Heart left ventricle (tissue), 16 donors: ENCODE results near the gene PIM2. TPM values are rescaled to one million over a fixed set of nuclear protein-coding genes. Genes with fewer than 3 reads are reported as not detected.

Experiments used
- ATAC-seq, 4 donors: fragments of 200-7000 bp; cut with Tn5 transposase; one replicate each; pipeline ENCODE4 v1.9.1; 2020 to 2022; ENCODE audit warnings: moderate library complexity in 4 of 4, mild to moderate bottlenecking in 3 of 4, moderate number of reproducible peaks in 1 of 4
- DNase-seq, 5 donors: peaks; one replicate each; pipeline ENCODE4 v3.0.0-alpha.2; 2020
- H3K27ac ChIP-seq, 12 donors: fragments of 200-600 bp; sonication (generic) in 4 of 12; one replicate each; pipeline versions ENCODE4 v1.5.0 to v1.8.0; 2016 to 2022; ENCODE audit warnings: mild to moderate bottlenecking in 2 of 12
- H3K27me3 ChIP-seq, 9 donors: fragments of 200-600 bp; sonication (generic) in 2 of 9; one replicate each; pipeline versions ENCODE4 v1.5.1 to v1.8.0; 2016 to 2022; ENCODE audit warnings: mild to moderate bottlenecking in 3 of 9
- H3K36me3 ChIP-seq, 9 donors: fragments of 200-600 bp; sonication (generic) in 2 of 9; one replicate each; pipeline versions ENCODE4 v1.5.0 to v1.8.0; 2018 to 2022; ENCODE audit warnings: mild to moderate bottlenecking in 2 of 9
- H3K4me1 ChIP-seq, 12 donors: fragments of 200-600 bp; sonication (generic) in 4 of 12; one replicate each; pipeline versions ENCODE4 v1.5.0 to v1.8.0; 2016 to 2022; ENCODE audit warnings: mild to moderate bottlenecking in 3 of 12
- H3K4me3 ChIP-seq, 12 donors: fragments of 200-600 bp; sonication (generic) in 4 of 12; one replicate each; pipeline versions ENCODE4 v1.5.0 to v1.8.0; 2017 to 2022; ENCODE audit warnings: mild to moderate bottlenecking in 9 of 12, moderate library complexity in 4 of 12
- H3K9me3 ChIP-seq, 12 donors: fragments of 200-600 bp; sonication (generic) in 4 of 12; one replicate each; pipeline versions ENCODE4 v1.5.0 to v1.8.0; 2016 to 2022; ENCODE audit warnings: mild to moderate bottlenecking in 1 of 12
- POLR2A ChIP-seq, 2 donors: fragments of 450-650 bp; IDR thresholded peaks; one replicate each; pipeline ENCODE4 v1.6.1; 2017; ENCODE audit warnings: antibody characterized with exemption in 2 of 2, mild to moderate bottlenecking in 2 of 2, moderate library complexity in 2 of 2
- WGBS, 4 donors: extraction: QIAGEN DNeasy Blood & Tissue Kit in 2 of 4; methylation state at CpG; one replicate each; pipeline versions ENCODE4 v1.1.5 to v1.1.7; 2013 to 2018; 5-methylcytosine and 5-hydroxymethylcytosine counted together
- intact Hi-C, 10 donors: fragments of 100-400 bp; cut with DNase I; formaldehyde crosslinking; loops; one replicate each; pipeline versions ENCODE4 v1.11.1 to v1.14.2; 2022
- polyA plus RNA-seq, 2 donors: library from polyadenylated mRNA; stranded (reverse); fragments of 200-250 nt; gene quantifications; one replicate each; pipeline ENCODE4 v1.2.3, GENCODE V29; 2013
- total RNA-seq, 9 donors: library from RNA; depleted of rRNA in 2 of 9; stranded (reverse); fragments of >200 nt in 2 of 9; fragmentation: NEBNext Ultra II Directional in 3 of 9; extraction: Animal tissue kit (Norgen Biotek cat#: 25700) in 3 of 9; gene quantifications; one replicate each; pipeline versions ENCODE4 v1.1.0 to v1.2.4, GENCODE V29; 2016 to 2023
- TF ChIP-seq, protein P1 (sequence below), 12 donors: fragments of 200-600 bp; sonication (generic) in 4 of 12; IDR thresholded peaks; one replicate each; pipeline versions ENCODE4 v1.5.0 to v1.8.0; 2018 to 2022; ENCODE audit warnings: antibody characterized with exemption in 12 of 12, mild to moderate bottlenecking in 5 of 12
- donor health status: ischemic (EF 13 %, LVEDD 7.1; RV severe dilation, severe dysfunction).
- donor health status: healthy with polysubstance abuse.
- donor health status: DM: no; HTN: yes; CAD: no.
- donor health status: DM: no; HTN: no; CAD: no.
- donor health status: ischemic (EF 25% LVEDD 6.9; RV normal size, moderate dysfunction).
- donor health status: ischemic (EF 25% LVEDD 5.7; RV mildly dilated, moderate dysfunction).
- donor health status: healthy.
- donor health status: DM: yes; HTN: yes; CAD: no.
- donor health status: ischemic (EF 35%, LVEDD 5.7; RV mildly dilated, moderate dysfunction).
- donor health status: nonischemic (EF 11% LVEDD 7.7; RV severe dilation, severe dysfunction).
- donor health status: DM: yes; HTN: yes; CAD: no.
- donor health status: PGD.
- donor health status: ischemic (EF 29% LVEDD 5.4; RV normal size, mild dysfunction).
- donor health status: nonischemic (EF 23%, LVEDD 6.1; RV moderate dilation, normal function).

PIM2 gene
- total and polyA plus RNA-seq, 11 donors = 2.0 to 13.3 (median 3.5) TPM

DNA sequence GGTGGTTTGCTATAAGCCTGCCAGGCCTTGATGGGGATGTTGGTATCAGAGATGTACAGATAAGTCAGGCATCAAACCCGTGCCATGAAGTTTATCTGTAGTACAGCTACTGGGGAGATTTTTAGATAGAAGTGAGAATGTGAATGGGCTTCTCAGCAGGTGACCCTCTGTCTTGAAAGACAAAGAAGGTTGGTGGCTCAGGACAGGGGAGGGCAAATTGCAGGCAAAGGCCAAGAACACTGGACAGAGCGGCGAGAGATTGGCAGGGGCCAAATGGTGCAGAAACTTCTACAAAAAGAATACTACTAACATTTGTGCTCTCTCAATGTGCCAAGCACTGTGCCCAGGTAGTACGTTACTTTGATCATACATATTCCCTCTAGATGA is 1.9 kb upstream of the PIM2 start:
- H3K4me1 ChIP-seq = peaks cover 0 to 18% (median 2%) of the 10 kb centered on the region in 12 donors
- TF ChIP-seq POLR2A (IDR thresholded peaks at IDR 0.05) = no peak
- TF ChIP-seq, protein P1, sequence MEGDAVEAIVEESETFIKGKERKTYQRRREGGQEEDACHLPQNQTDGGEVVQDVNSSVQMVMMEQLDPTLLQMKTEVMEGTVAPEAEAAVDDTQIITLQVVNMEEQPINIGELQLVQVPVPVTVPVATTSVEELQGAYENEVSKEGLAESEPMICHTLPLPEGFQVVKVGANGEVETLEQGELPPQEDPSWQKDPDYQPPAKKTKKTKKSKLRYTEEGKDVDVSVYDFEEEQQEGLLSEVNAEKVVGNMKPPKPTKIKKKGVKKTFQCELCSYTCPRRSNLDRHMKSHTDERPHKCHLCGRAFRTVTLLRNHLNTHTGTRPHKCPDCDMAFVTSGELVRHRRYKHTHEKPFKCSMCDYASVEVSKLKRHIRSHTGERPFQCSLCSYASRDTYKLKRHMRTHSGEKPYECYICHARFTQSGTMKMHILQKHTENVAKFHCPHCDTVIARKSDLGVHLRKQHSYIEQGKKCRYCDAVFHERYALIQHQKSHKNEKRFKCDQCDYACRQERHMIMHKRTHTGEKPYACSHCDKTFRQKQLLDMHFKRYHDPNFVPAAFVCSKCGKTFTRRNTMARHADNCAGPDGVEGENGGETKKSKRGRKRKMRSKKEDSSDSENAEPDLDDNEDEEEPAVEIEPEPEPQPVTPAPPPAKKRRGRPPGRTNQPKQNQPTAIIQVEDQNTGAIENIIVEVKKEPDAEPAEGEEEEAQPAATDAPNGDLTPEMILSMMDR (IDR thresholded peaks at IDR 0.05) = no peak
- no peaks in the 10 kb centered on the region for H3K27me3 ChIP-seq
- peak overlapping the region in 1 of 12 donors; percentile 49 for H3K27ac ChIP-seq
- no peak for ATAC-seq
- no peaks in the 10 kb centered on the region for H3K9me3 ChIP-seq
- WGBS, 4 donors = 75 to 89% (median 82%) methylated on average over 4 of the region's 4 CpGs
- no peak for DNase-seq
- peaks cover 0 to 34% (median 26%) of the 10 kb centered on the region in 9 donors for H3K36me3 ChIP-seq
- H3K4me3 ChIP-seq = no peak overlapping the region
- intact Hi-C loops = loop anchor here in 2 of 10 donors (10.0 kb wide), 2 partner anchors 124 to 266 kb away; partner anchors contain the start of gene TFE3 (in 1 of the 2)

DNA sequence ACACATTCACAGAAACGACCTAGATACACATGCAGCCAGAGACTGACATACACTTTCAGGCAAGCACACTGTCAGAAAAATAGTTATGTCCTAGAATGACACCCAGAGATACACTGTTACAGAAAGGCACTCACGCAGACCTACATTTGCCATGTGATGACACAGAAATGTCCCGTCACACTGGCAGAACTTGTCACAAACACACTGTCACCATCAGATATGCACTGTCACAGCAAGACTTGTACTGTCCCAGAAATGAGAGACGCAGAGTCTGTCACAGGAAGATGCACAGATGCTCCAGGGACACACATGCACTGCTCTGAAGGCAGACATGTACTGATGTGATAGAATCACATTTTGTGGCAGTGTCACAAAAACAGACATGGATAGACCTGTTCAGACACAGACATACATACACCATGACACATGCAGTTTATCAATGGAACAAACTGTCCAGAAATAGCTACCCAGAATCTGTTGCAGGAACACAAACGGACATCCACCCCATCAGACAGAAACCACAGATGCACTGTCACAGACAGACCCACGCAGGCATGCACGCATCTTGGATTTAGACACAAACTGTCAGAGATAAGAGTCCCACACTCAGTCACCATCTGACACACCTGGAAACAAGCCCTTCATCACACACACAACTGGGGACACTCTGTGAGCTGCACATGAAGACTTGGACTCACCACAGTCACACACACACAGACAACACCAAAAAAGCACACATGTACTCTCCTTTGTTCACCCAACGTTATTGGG is 1.3 kb upstream of the PIM2 start:
- H3K27me3 ChIP-seq = no peaks in the 10 kb centered on the region
- peaks cover 0 to 18% (median 2%) of the 10 kb centered on the region in 12 donors for H3K4me1 ChIP-seq
- intact Hi-C loops = loop anchor here in 4 of 10 donors (5.0 to 10.0 kb wide), 5 partner anchors 115 to 265 kb away; partner anchors contain the start of genes TFE3 (in 2 of the 4) and HDAC6 (in 1 of the 4)
- peak overlapping the region in 4 of 12 donors; percentile 60 to 74 (median 65) for H3K4me3 ChIP-seq
- no peak for DNase-seq
- peaks cover 0 to 28% (median 24%) of the 10 kb centered on the region in 9 donors for H3K36me3 ChIP-seq
- TF ChIP-seq, protein P1 (IDR thresholded peaks at IDR 0.05) = no peak
- no peak for TF ChIP-seq POLR2A (IDR thresholded peaks at IDR 0.05)
- ATAC-seq = no peak
- WGBS, 4 donors = 39 to 53% (median 46%) methylated on average over 8 of the region's 8 CpGs
- H3K27ac ChIP-seq = peak overlapping the region in 6 of 12 donors; percentile 69 to 85 (median 72)
- no peaks in the 10 kb centered on the region for H3K9me3 ChIP-seq

DNA sequence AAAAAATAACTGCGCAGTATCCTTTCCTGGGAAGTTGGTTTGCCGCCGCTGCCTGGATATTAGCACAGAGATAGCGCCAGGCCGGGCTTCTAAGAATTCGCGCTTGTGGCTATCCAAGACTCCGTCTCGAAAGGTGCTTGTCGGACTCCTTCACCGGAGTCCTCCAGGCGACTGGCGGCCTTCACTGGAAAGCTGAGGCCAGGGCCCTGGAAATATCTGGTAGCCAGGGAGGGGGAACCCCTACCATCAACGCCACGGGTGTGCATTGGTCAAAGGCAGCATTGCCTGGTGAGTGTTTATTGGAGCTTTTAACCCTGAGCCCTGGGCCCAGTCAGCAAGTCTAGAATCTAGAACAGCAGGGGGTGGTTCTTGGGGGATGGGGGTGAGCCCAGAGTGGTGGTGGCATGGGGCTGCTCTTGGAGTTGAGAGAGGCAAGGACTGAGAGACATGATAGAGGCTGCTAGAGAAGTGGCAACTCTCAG is 577 bp upstream of the PIM2 start:
- ATAC-seq = peak in 2 of 4 donors; percentile 11 to 16
- Histone ChIP-seq H3K4me3 (peak overlapping the region; percentile 16 to 74 (median 60)), H3K9me3 (no peaks in the 10 kb centered on the region), H3K27me3 (no peaks in the 10 kb centered on the region), H3K27ac (peak overlapping the region in 11 of 12 donors; percentile 18 to 85 (median 70)), H3K4me1 (peaks cover 0 to 18% (median 2%) of the 10 kb centered on the region in 12 donors), H3K36me3 (peaks cover 0 to 27% (median 18%) of the 10 kb centered on the region in 9 donors)
- no peak for TF ChIP-seq POLR2A (IDR thresholded peaks at IDR 0.05)
- TF ChIP-seq, protein P1 (IDR thresholded peaks at IDR 0.05) = no peak
- peak in 1 of 5 donors; percentile 36 for DNase-seq
- intact Hi-C loops = loop anchor here in 2 of 10 donors (5.0 to 10.0 kb wide), 3 partner anchors 115 to 245 kb away; partner anchors contain the start of genes HDAC6 (in 1 of the 2) and TFE3 (in 1 of the 2)
- 1 to 49% (median 20%) methylated on average over 8 to 15 of the region's 15 CpGs for WGBS, 4 donors

DNA sequence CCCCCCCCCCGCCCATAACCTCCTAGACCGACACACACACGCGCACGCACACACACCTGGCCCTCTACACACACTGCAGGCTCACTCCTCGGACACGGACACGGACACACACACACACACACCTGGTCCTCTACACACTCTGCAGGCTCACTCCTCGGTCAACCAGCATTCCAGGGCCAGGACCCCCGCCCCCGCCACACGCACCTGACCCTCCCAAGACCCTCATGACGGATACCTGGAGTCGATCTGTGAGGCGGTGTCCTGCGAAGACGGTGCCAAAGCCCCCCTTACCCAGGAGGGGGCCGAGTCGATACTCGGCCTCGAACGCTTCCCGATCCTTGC is 552 bp downstream of the PIM2 start:
- Histone ChIP-seq H3K36me3 (peaks cover 0 to 27% (median 9%) of the 10 kb centered on the region in 9 donors), H3K4me3 (peak overlapping the region; percentile 16 to 74 (median 60)), H3K27me3 (no peaks in the 10 kb centered on the region), H3K27ac (peak overlapping the region in 11 of 12 donors; percentile 47 to 85 (median 70)), H3K4me1 (peaks cover 0 to 18% (median 2%) of the 10 kb centered on the region in 12 donors), H3K9me3 (no peaks in the 10 kb centered on the region)
- TF ChIP-seq, protein P1 (IDR thresholded peaks at IDR 0.05) = no peak
- no peak for TF ChIP-seq POLR2A (IDR thresholded peaks at IDR 0.05)
- DNase-seq = no peak
- 12 to 48% (median 30%) methylated on average over 8 to 23 of the region's 23 CpGs for WGBS, 4 donors
- intact Hi-C loops = loop anchor here in 2 of 10 donors (5.0 to 10.0 kb wide), 3 partner anchors 113 to 243 kb away; partner anchors contain the start of genes HDAC6 (in 1 of the 2) and TFE3 (in 1 of the 2)
- no peak for ATAC-seq
